Motor neuron (in vitro differentiated cells): ENCODE measurements around the gene ZW10. TPM values are rescaled to one million over a fixed set of nuclear protein-coding genes. Genes with fewer than 3 reads are reported as not detected.
"Not testable (repeated sequence)": the region's sequence is repeated elsewhere in the genome, so short reads cannot be mapped to it uniquely, and the experiment has no call there.

Experiments used
- ATAC-seq, 8 experiments: fragments of 200-7000 bp; cut with Tn5 transposase; replicated peaks in 6 of 8; 2 replicates each; pipeline ENCODE4 v1.8.0; 2021; ENCODE audit warnings: mild to moderate bottlenecking in 8 of 8, moderate library complexity in 8 of 8
- H3K27ac ChIP-seq, 2 donors: fragments of 250-450 bp; sonication (Bioruptor Pico); 2 replicates each; pipeline ENCODE4 v1.9.0; 2021; ENCODE audit warnings: antibody characterized with exemption in 2 of 2, mild to moderate bottlenecking in 2 of 2, moderate library complexity in 1 of 2
- H3K4me1 ChIP-seq, 2 donors: fragments of 250-450 bp; sonication (Bioruptor Pico); replicated peaks in 1 of 2; 2 replicates each; pipeline ENCODE4 v1.6.1; 2021; ENCODE audit warnings: antibody characterized with exemption in 2 of 2, mild to moderate bottlenecking in 2 of 2, moderate library complexity in 1 of 2
- H3K4me3 ChIP-seq, 5 donors: fragments of 250-450 bp; sonication (Bioruptor Pico); 2 replicates each; pipeline ENCODE4 v1.9.0; 2021; ENCODE audit warnings: antibody characterized with exemption in 5 of 5, mild to moderate bottlenecking in 5 of 5, moderate library complexity in 4 of 5
- WGBS, 10 experiments: fragments of 450-650 bp; shearing (Covaris generic); methylation state at CpG; one replicate each; pipeline ENCODE4 v1.0.0; 2022; 5-methylcytosine and 5-hydroxymethylcytosine counted together
- in situ Hi-C, 9 experiments: fragments of 400-800 bp; cut with MboI; loops; one replicate each; pipeline ENCODE4 v1.15.0; 2021; ENCODE audit warnings: low sequenced_read_pairs in 9 of 9, low pct_unique_long_range_greater_than_20kb in 2 of 9; ENCODE audit not compliant: unreplicated experiment in 9 of 9
- total RNA-seq, 8 experiments: library from RNA; unstranded; fragments of 300-600 nt; gene quantifications; 2 replicates each; pipeline versions ENCODE4 v1.2.3 to v1.2.4, GENCODE V29; 2022

Gene ZW10
- total RNA-seq, 8 experiments from 2014 or later = 10.1 to 25.5 (median 17.9) TPM

DNA sequence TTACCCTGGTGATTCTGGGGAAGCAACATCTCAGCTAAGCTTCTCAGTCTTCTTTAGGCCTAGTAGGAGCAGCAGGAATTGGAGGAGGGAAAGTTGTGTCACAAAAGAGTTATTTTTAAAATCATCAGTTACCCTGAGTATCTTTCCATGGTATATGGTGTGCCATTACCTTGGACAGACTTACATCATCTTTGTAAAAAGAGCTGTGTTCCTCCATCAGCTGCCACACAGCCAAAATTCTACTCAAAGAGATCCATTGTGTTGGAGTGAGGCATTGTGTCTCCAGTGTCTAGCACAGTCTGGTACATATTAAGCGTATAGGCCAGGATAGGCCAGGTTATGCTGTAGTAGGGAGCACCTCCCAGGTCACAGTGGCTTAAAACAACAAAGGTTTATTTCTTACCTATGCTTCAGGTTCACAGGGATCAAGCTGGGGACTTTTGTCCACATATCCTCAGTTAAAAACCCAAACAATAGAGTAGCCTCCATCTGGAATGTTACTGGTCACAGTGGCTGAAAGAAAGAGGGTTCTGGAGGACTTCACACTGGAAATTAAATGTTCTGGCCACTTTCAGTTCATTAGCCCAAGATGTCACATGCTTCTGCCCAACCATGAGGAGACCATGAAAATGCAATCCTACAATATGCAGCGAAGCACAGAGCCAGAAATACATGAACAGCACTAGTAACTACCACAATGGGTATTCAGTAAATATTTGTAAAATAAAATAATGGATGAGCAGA, 57.4 kb downstream of the ZW10 start:
- ATAC-seq = no peak
- Histone ChIP-seq H3K27ac (no peak overlapping the region), H3K4me3 (no peak overlapping the region), H3K4me1 (no peaks in the 10 kb centered on the region)
- WGBS, 10 experiments = 81 to 100% (median 92%) methylated on average over 1 to 2 of the region's 2 CpGs; no CpG with 5 or more reads in 1 of the 10 experiments
- in situ Hi-C loops = loop anchor here in 1 of 9 experiments (25.0 kb wide), 1 partner anchor 404 kb away; the partner anchor contains the start of gene TTC12

GRCh38 chr11:113715273-113715672, 58.2 kb downstream of the ZW10 start:
- Histone ChIP-seq H3K4me1 (no peaks in the 10 kb centered on the region), H3K4me3 (no peak overlapping the region), H3K27ac (no peak overlapping the region)
- in situ Hi-C loops = loop anchor here in 1 of 9 experiments (25.0 kb wide), 1 partner anchor 403 kb away; the partner anchor contains the start of gene TTC12
- 71 to 100% methylated on average over 1 of the region's 1 CpG; no CpG with 5 or more reads in 8 of the 10 experiments for whole genome bisulfite sequencing, 10 experiments
- ATAC-seq = no peak

DNA sequence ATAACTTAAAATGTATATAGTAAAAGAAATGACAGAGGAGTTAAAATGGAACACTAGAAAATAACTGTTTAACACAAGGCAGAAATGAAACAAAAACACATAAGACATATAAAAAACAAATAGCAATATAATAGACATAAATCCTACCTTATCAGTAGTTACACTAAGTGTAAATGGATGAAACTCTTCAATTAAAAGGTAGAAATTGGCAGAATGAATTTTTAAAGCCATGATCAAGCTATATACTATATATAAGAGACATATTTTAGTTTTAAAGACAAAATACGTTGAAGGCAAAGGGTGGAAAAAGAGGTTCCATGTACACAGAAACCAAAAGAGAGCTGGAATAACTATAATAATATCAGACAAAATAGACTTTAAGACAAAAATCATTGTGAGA, 62.5 kb downstream of the ZW10 start:
- Histone ChIP-seq H3K27ac (no peak overlapping the region), H3K4me3 (no peak overlapping the region), H3K4me1 (peaks cover 4 to 8% of the 10 kb centered on the region in 2 donors)
- ATAC-seq = no peak
- 30 to 100% (median 91%) methylated on average over 1 of the region's 1 CpG; no CpG with 5 or more reads in 2 of the 10 experiments for WGBS, 10 experiments
- in situ Hi-C loops = loop anchor here in 1 of 9 experiments (25.0 kb wide), 1 partner anchor 399 kb away; the partner anchor contains the start of gene TTC12

- no peak within 1 kb of the TSS for H3K4me3 ChIP-seq
- peak in 5 of 8 experiments; percentile 99 for ATAC-seq
- peaks cover 10 to 18% of the 10 kb centered on the region in 2 donors for H3K4me1 ChIP-seq
- 27 to 85% (median 57%) methylated on average over 2 to 4 of the region's 7 CpGs; no CpG with 5 or more reads in 3 of the 10 experiments for WGBS, 10 experiments
- peak within 1 kb of the TSS in 1 of 2 donors; percentile 46 for H3K27ac ChIP-seq
- in situ Hi-C loops = loop anchor here in 1 of 9 experiments (25.0 kb wide), 1 partner anchor 394 kb away; the partner anchor contains the start of gene TTC12
Measured at GRCh38 chr11:113705871-113706655, 67.4 kb downstream of the ZW10 start, which contains the start of gene TMPRSS5. TMPRSS5 (minus strand) TSS chr11:113706308; CDS start chr11:113706224, 84 bp downstream.

- peaks cover 10 to 18% of the 10 kb centered on the region in 2 donors for H3K4me1 ChIP-seq
- not testable (repeated sequence) for ATAC-seq, H3K27ac ChIP-seq, H3K4me3 ChIP-seq
- 83 to 100% (median 94%) methylated on average over 1 of the region's 1 CpG; no CpG with 5 or more reads in 6 of the 10 experiments for WGBS, 10 experiments
- in situ Hi-C loops = loop anchor here in 1 of 9 experiments (25.0 kb wide), 1 partner anchor 391 kb away; the partner anchor contains the start of gene TTC12
Measured at GRCh38 chr11:113703551-113703950, 69.9 kb downstream of the ZW10 start.

DNA sequence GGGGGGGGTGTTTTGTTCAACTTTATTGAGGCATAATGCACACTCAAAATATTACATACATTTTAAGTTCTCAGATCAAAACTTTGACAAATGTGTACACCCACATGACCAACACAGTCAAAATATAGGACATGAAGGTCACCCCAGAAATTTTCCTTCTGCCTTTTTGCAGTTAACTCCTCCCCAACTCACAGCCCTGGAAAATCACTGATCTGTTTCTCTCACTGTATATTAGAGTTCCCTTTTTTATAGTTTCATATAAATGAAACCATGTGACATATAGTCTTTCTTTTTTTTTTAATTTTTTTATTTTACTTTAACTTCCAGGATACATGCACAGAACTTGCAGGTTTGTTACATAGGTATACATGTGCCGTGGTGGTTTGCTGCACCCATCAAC, 72.0 kb downstream of the ZW10 start:
- in situ Hi-C loops = loop anchor here in 1 of 9 experiments (25.0 kb wide), 1 partner anchor 389 kb away; the partner anchor contains the start of gene TTC12
- ATAC-seq = no peak

GRCh38 chr11:113698515-113698914, 75.0 kb downstream of the ZW10 start:
- ATAC-seq = no peak
- no peak overlapping the region for H3K4me3 ChIP-seq
- no peaks in the 10 kb centered on the region for H3K4me1 ChIP-seq
- in situ Hi-C loops = no loop called here
- no peak overlapping the region for H3K27ac ChIP-seq
- 50 to 90% (median 80%) methylated on average over 1 to 3 of the region's 3 CpGs; no CpG with 5 or more reads in 7 of the 10 experiments for WGBS, 10 experiments

More for the DNA sequence above, 72.0 kb downstream of the ZW10 start:
- Histone ChIP-seq H3K27ac (no peak overlapping the region), H3K4me3 (no peak overlapping the region), H3K4me1 (peaks cover 7 to 13% of the 10 kb centered on the region in 2 donors)
- 83 to 100% (median 100%) methylated on average over 1 of the region's 1 CpG; no CpG with 5 or more reads in 4 of the 10 experiments for WGBS, 10 experiments

- WGBS, 10 experiments = 0 to 90% (median 69%) methylated on average over 1 to 6 of the region's 7 CpGs
- ATAC-seq = peak in 2 of 8 experiments; percentile 55 to 75
- in situ Hi-C loops = no loop called here
Measured at GRCh38 chr11:113697756-113698407, 75.6 kb downstream of the ZW10 start.

DNA sequence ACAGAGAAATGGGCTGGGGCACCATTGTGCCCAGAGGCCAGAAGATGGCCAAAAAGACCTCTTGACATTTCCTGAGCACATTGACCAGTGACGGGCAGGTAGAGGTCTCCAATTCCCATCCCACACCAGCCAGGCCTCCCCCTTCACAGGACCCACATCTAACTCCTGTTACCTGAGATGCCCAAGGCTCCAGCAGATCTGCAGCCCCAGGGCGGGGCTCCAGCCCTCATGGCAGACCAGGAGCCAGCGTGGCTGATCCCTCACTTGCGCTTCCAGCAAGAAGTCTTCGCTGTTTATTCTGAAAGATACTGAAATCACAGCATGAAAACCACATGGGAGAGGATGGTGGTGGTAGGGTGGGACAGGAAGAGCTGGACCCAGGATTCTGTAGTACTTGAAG, 76.4 kb downstream of the ZW10 start:
- no peak for ATAC-seq
- 60 to 100% (median 93%) methylated on average over 1 to 3 of the region's 5 CpGs; no CpG with 5 or more reads in 7 of the 10 experiments for WGBS, 10 experiments
- in situ Hi-C loops = no loop called here
- no peak overlapping the region for H3K27ac ChIP-seq
- no peaks in the 10 kb centered on the region for H3K4me1 ChIP-seq
- H3K4me3 ChIP-seq = no peak overlapping the region

More at GRCh38 chr11:113697756-113698407, 75.6 kb downstream of the ZW10 start:
- H3K27ac ChIP-seq = no peak overlapping the region
- no peaks in the 10 kb centered on the region for H3K4me1 ChIP-seq
- no peak overlapping the region for H3K4me3 ChIP-seq

DNA sequence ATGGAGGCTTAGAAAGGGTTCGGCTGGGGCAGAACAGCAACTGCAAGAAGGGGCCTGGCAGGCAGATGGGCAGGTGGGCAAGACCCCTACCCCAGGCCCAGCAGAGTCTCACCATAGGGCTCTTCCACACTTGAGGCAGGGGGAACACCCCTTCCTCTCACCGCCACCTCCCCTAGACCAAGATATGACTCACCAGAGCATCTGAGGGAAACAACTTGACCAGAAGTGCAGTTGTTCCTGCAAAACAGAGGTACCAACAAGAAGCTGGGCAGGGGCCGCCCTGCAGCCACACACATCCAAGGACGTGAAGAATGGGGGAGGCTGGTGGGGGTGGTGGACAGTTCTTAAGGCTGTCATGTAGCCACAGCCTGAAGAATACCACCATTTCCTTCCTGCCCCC, 78.3 kb downstream of the ZW10 start:
- no peak overlapping the region for H3K27ac ChIP-seq
- ATAC-seq = no peak
- 93% methylated on average over 3 of the region's 4 CpGs; no CpG with 5 or more reads in 9 of the 10 experiments for WGBS, 10 experiments

GRCh38 chr11:113694390-113694789, 79.1 kb downstream of the ZW10 start:
- WGBS, 10 experiments = 83 to 100% (median 100%) methylated on average over 1 to 4 of the region's 12 CpGs; no CpG with 5 or more reads in 6 of the 10 experiments
- in situ Hi-C loops = no loop called here
- Histone ChIP-seq H3K27ac (no peak overlapping the region), H3K4me1 (no peaks in the 10 kb centered on the region), H3K4me3 (no peak overlapping the region)
- no peak for ATAC-seq

More for the DNA sequence above, 78.3 kb downstream of the ZW10 start:
- Histone ChIP-seq H3K4me3 (no peak overlapping the region), H3K4me1 (no peaks in the 10 kb centered on the region)
- in situ Hi-C loops = no loop called here

- H3K4me1 ChIP-seq = no peaks in the 10 kb centered on the region
- in situ Hi-C loops = no loop called here
- WGBS, 10 experiments = 80 to 100% (median 89%) methylated on average over 1 to 4 of the region's 13 CpGs; no CpG with 5 or more reads in 5 of the 10 experiments
Measured at GRCh38 chr11:113693030-113693429, 80.5 kb downstream of the ZW10 start.

More at GRCh38 chr11:113693030-113693429, 80.5 kb downstream of the ZW10 start:
- Histone ChIP-seq H3K27ac (no peak overlapping the region), H3K4me3 (no peak overlapping the region)
- no peak for ATAC-seq
